ENCODE results near the gene RRP9.

DNA sequence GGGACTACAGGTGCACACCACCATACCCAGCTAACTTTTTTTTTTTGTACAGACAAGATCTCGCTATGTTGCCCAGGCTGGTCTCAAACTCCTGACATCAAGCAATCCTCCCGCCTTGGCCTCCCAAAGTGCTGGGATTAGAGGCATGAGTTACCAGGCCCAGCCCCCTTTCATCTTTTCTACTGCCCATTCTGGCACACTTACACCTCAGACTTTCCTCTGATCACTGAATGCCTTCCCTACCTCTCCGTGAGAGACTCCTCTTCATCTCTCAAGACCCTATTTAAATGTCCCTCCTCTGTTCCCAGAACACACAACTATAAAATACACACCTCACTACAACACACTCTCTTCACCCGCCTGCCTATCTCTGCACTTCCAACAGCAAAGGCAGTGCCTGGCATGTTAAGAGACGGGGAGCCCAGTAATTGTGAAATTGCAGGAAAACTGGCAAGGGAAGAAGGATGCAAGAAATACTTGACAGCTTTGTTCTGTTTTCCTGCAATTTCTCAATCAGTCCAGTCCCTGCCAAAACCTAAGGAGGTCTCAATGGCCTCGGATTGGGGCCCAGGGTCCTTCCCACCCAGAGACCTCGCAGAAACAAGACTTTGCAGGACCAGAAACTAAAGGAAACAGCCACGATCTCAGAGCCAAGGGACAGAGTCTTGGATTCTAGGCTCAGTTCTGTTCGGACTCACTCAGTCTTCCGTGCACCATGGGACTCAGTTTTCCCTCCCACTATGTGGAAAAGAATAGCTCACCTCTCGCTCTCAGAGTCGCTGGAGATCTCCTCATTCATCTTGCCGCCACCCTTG lies 849 bp downstream of the RRP9 start:
- TF ChIP-seq, protein P1, sequence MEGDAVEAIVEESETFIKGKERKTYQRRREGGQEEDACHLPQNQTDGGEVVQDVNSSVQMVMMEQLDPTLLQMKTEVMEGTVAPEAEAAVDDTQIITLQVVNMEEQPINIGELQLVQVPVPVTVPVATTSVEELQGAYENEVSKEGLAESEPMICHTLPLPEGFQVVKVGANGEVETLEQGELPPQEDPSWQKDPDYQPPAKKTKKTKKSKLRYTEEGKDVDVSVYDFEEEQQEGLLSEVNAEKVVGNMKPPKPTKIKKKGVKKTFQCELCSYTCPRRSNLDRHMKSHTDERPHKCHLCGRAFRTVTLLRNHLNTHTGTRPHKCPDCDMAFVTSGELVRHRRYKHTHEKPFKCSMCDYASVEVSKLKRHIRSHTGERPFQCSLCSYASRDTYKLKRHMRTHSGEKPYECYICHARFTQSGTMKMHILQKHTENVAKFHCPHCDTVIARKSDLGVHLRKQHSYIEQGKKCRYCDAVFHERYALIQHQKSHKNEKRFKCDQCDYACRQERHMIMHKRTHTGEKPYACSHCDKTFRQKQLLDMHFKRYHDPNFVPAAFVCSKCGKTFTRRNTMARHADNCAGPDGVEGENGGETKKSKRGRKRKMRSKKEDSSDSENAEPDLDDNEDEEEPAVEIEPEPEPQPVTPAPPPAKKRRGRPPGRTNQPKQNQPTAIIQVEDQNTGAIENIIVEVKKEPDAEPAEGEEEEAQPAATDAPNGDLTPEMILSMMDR (IDR thresholded peaks at IDR 0.05): no peak
- no peak for TF ChIP-seq POLR2A (IDR thresholded peaks at IDR 0.05)
- TF ChIP-seq EP300 (IDR thresholded peaks at IDR 0.05; ENCODE audit: low read depth): no peak
